CD14-positive monocyte (primary cell): ENCODE measurements around the gene LYRM4. TPM values are rescaled to one million over a fixed set of nuclear protein-coding genes. Genes with fewer than 3 reads are reported as not detected.

Experiments
- DNase-seq, 3 donors: peaks; one replicate each; pipeline ENCODE4 v3.0.0-alpha.2; 2011 to 2022
- H2AFZ ChIP-seq: 2 replicates; pipeline ENCODE4 v1.6.0; 2012; ENCODE audit warnings: mild to moderate bottlenecking, low read depth, low read length, inconsistent platforms; ENCODE audit not compliant: insufficient read depth, poor library complexity, severe bottlenecking
- H3K27ac ChIP-seq, 2 donors: 1 replicate in 1 of 2; 2 replicates in 1 of 2; pipeline ENCODE4 v1.5.1; 2012 to 2013; ENCODE audit warnings: low read length in 2 of 2, control low read depth in 1 of 2, inconsistent platforms in 1 of 2, low read depth in 1 of 2, mild to moderate bottlenecking in 1 of 2
- H3K27me3 ChIP-seq, 2 donors: one replicate each; pipeline versions ENCODE4 v1.6.0 to v1.6.1; 2011 to 2013; ENCODE audit warnings: low read length in 2 of 2; ENCODE audit not compliant: control insufficient read depth in 2 of 2, insufficient read depth in 2 of 2
- H3K36me3 ChIP-seq, 2 donors: replicated peaks in 1 of 2; 1 replicate in 1 of 2; 2 replicates in 1 of 2; pipeline versions ENCODE4 v1.5.1 to v1.6.1; 2012 to 2013; ENCODE audit warnings: low read length in 2 of 2, control low read depth in 1 of 2, inconsistent platforms in 1 of 2, mild to moderate bottlenecking in 1 of 2; ENCODE audit not compliant: insufficient read depth in 2 of 2, control insufficient read depth in 1 of 2
- H3K4me1 ChIP-seq, 2 donors: 1 replicate in 1 of 2; 2 replicates in 1 of 2; pipeline versions ENCODE4 v1.5.1 to v1.6.1; 2012 to 2013; ENCODE audit warnings: low read length in 2 of 2, control low read depth in 1 of 2, inconsistent platforms in 1 of 2, mild to moderate bottlenecking in 1 of 2, moderate library complexity in 1 of 2; ENCODE audit not compliant: insufficient read depth in 2 of 2, control insufficient read depth in 1 of 2
- H3K4me2 ChIP-seq: replicated peaks from 2 replicates; pipeline ENCODE3; 2012; ENCODE audit warnings: low read length, moderate library complexity, mild to moderate bottlenecking; ENCODE audit not compliant: poor library complexity, severe bottlenecking; ENCODE audit errors: extremely low read depth
- H3K4me3 ChIP-seq, 3 experiments: fragments of 200-600 bp in 1 of 3; sonication (generic) in 1 of 3; replicated peaks in 1 of 3; 1 replicate in 2 of 3; 2 replicates in 1 of 3; pipeline ENCODE4 v1.5.1; 2011 to 2013; ENCODE audit warnings: low read length in 3 of 3, mild to moderate bottlenecking in 3 of 3, control low read depth in 2 of 3, low read depth in 2 of 3, inconsistent platforms in 1 of 3, moderate library complexity in 1 of 3
- H3K79me2 ChIP-seq: 2 replicates; pipeline ENCODE4 v1.6.0; 2012; ENCODE audit warnings: mild to moderate bottlenecking, control low read depth, inconsistent platforms, low read length, moderate library complexity; ENCODE audit not compliant: insufficient read depth
- H3K9ac ChIP-seq: 2 replicates; pipeline ENCODE4 v1.6.0; 2017; ENCODE audit warnings: low read length, mild to moderate bottlenecking; ENCODE audit not compliant: insufficient read depth, poor library complexity, severe bottlenecking
- H3K9me3 ChIP-seq, 2 donors: replicated peaks in 1 of 2; 1 replicate in 1 of 2; 2 replicates in 1 of 2; pipeline versions ENCODE4 v1.5.1 to v1.6.1; 2012 to 2013; ENCODE audit warnings: low read length in 2 of 2, control low read depth in 1 of 2; ENCODE audit not compliant: control insufficient read depth in 1 of 2, insufficient read depth in 1 of 2
- H4K20me1 ChIP-seq: 2 replicates; pipeline ENCODE4 v1.6.0; 2012; ENCODE audit warnings: mild to moderate bottlenecking, low read length, control low read depth, moderate library complexity; ENCODE audit not compliant: insufficient read depth
- H3K27ac Mint-ChIP-seq, 7 donors: one replicate each; pipeline ENCODE4 v1.8.0; 2020; ENCODE audit warnings: mild to moderate bottlenecking in 7 of 7, mixed read lengths in 7 of 7, moderate library complexity in 6 of 7, inconsistent platforms in 2 of 7
- H3K27me3 Mint-ChIP-seq, 3 donors: one replicate each; pipeline ENCODE4 v1.8.0; 2021 to 2022; ENCODE audit warnings: low read depth in 3 of 3, mild to moderate bottlenecking in 3 of 3, mixed read lengths in 3 of 3, moderate library complexity in 3 of 3, inconsistent platforms in 1 of 3
- H3K36me3 Mint-ChIP-seq, 2 donors: one replicate each; pipeline ENCODE4 v1.8.0; 2020; ENCODE audit warnings: mixed read lengths in 2 of 2, inconsistent platforms in 1 of 2, mild to moderate bottlenecking in 1 of 2
- H3K4me1 Mint-ChIP-seq: one replicate; pipeline ENCODE4 v1.8.0; 2020; ENCODE audit warnings: mild to moderate bottlenecking, mixed read lengths
- H3K4me3 Mint-ChIP-seq, 2 donors: one replicate each; pipeline ENCODE4 v1.8.0; 2020; ENCODE audit warnings: mild to moderate bottlenecking in 2 of 2, mixed read lengths in 2 of 2, moderate library complexity in 1 of 2
- H3K9me3 Mint-ChIP-seq, 7 donors: one replicate each; pipeline ENCODE4 v1.8.0; 2020 to 2022; ENCODE audit warnings: mixed read lengths in 7 of 7, mild to moderate bottlenecking in 6 of 7, moderate library complexity in 6 of 7, inconsistent platforms in 2 of 7
- CTCF ChIP-seq: fragments of 200-600 bp; IDR thresholded peaks from one replicate; pipeline ENCODE4 v1.8.0; 2022; ENCODE audit warnings: antibody characterized with exemption, mild to moderate bottlenecking
- WGBS: methylation state at CpG from one replicate; pipeline ENCODE4 v1.1.5; 2013; ENCODE audit warnings: missing lambda C conversion rate; ENCODE audit not compliant: insufficient coverage; 5-methylcytosine and 5-hydroxymethylcytosine counted together
- intact Hi-C, 2 donors: fragments of 100-400 bp; cut with micrococcal nuclease; formaldehyde crosslinking; loops; one replicate each; pipeline versions ENCODE4 v1.15.0 to v1.15.1; 2023
- polyA plus RNA-seq, 3 donors: library from polyadenylated mRNA; depleted of rRNA in 1 of 3; unstranded in 2 of 3; stranded (reverse) in 1 of 3; fragments of 300-500 nt in 2 of 3; fragments of >200 nt in 1 of 3; fragmentation: Illumina TruSeq in 2 of 3; gene quantifications; 1 replicate in 2 of 3; 2 replicates in 1 of 3; pipeline ENCODE4 v1.2.3, GENCODE V29; 2012 to 2021

Gene LYRM4
- polyA plus RNA-seq, 3 donors: 13.7 to 19.6 (median 18.1) TPM

- no peak overlapping the region for H3K4me3 ChIP-seq
- Mint-ChIP-seq H3K9me3 (peaks cover 0 to 4% (median 0%) of the 10 kb centered on the region in 7 donors), H3K4me1 (peaks cover 9% of the 10 kb centered on the region), H3K36me3 (peaks cover 0 to 2% of the 10 kb centered on the region in 2 donors), H3K27ac (no peak overlapping the region), H3K4me3 (no peak overlapping the region), H3K27me3 (no peaks in the 10 kb centered on the region)
- TF ChIP-seq CTCF: no peak
- H3K27me3 ChIP-seq: no peaks in the 10 kb centered on the region
- no peak for DNase-seq
- H3K9me3 ChIP-seq: no peaks in the 10 kb centered on the region
- H3K4me1 ChIP-seq: no peaks in the 10 kb centered on the region
- H4K20me1 ChIP-seq: no peaks in the 10 kb centered on the region
- H3K4me2 ChIP-seq: no peak overlapping the region
- no peak overlapping the region for H3K27ac ChIP-seq
- WGBS: 96% methylated on average over 7 of the region's 11 CpGs
- intact Hi-C loops: loop anchor here (5.0 to 10.0 kb wide), 2 partner anchors 232 to 234 kb away; no protein-coding TSS in a partner anchor
- peaks cover 0 to 2% of the 10 kb centered on the region in 2 donors for H3K36me3 ChIP-seq
- no peak overlapping the region for H3K9ac ChIP-seq
- H2AFZ ChIP-seq: no peak overlapping the region
- no peaks in the 10 kb centered on the region for H3K79me2 ChIP-seq
Observed at GRCh38 chr6:5142915-5143314, 117.8 kb downstream of the LYRM4 start.

- Histone ChIP-seq H3K36me3 (peaks cover 0 to 2% of the 10 kb centered on the region in 2 donors), H3K27me3 (no peaks in the 10 kb centered on the region), H3K79me2 (no peaks in the 10 kb centered on the region), H3K27ac (no peak overlapping the region), H3K9me3 (no peaks in the 10 kb centered on the region), H2AFZ (no peak overlapping the region), H3K9ac (no peak overlapping the region), H3K4me3 (no peak overlapping the region), H3K4me1 (no peaks in the 10 kb centered on the region), H3K4me2 (no peak overlapping the region), H4K20me1 (no peaks in the 10 kb centered on the region)
- WGBS: 100% methylated on average over 3 of the region's 4 CpGs
- TF ChIP-seq CTCF: no peak
- H3K9me3 Mint-ChIP-seq: peaks cover 0 to 4% (median 0%) of the 10 kb centered on the region in 7 donors
- intact Hi-C loops: loop anchor here (5.0 to 10.0 kb wide), 2 partner anchors 233 to 235 kb away; no protein-coding TSS in a partner anchor
- peaks cover 9% of the 10 kb centered on the region for H3K4me1 Mint-ChIP-seq
- no peak for DNase-seq
- H3K4me3 Mint-ChIP-seq: no peak overlapping the region
- H3K27me3 Mint-ChIP-seq: no peaks in the 10 kb centered on the region
- H3K27ac Mint-ChIP-seq: no peak overlapping the region
- peaks cover 0 to 2% of the 10 kb centered on the region in 2 donors for H3K36me3 Mint-ChIP-seq
Observed at GRCh38 chr6:5142131-5142530, 118.6 kb downstream of the LYRM4 start.
